ENCODE measurements around the gene GAGE12J.
"Not testable (repeated sequence)": the region's sequence is repeated elsewhere in the genome, so short reads cannot be mapped to it uniquely, and the experiment has no call there.

DNA sequence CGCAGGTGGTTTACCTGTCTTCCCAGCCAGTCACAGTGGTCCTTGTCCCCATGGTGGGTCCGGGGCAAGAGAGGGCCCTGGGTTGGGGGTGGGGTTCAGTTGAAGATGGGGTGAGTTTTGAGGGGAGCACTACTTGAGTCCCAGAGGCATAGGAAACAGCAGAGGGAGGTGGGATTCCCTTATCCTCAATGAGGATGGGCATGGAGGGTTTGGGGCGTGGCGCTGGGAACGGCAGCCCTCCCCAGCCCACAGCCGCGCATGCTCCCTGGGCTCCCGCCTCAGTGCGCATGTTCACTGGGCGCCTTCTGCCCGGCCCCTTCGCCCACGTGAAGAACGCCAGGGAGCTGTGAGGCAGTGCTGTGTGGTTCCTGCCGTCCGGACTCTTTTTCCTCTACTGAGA lies 9.4 kb downstream of the GAGE12J start, which contains the start of gene GAGE13:
- TF ChIP-seq CTCF (IDR thresholded peaks at IDR 0.05; ENCODE audit: low read depth, low read length, poor library complexity, severe bottlenecking); EZH2phosphoT487 (IDR thresholded peaks at IDR 0.05; ENCODE audit: borderline replicate concordance, low read length): not testable (repeated sequence)
